DMS114 treated with DMSO at 0.1 percent for 48 hours (cell line): ENCODE measurements around the gene ATP1A1.

ENCODE experiments used
- DNase-seq: peaks from one replicate; lab custom pipeline; 2025; ENCODE audit not compliant: unreplicated experiment; lab: John Stamatoyannopoulos, UW

ATP1A1 gene

DNA sequence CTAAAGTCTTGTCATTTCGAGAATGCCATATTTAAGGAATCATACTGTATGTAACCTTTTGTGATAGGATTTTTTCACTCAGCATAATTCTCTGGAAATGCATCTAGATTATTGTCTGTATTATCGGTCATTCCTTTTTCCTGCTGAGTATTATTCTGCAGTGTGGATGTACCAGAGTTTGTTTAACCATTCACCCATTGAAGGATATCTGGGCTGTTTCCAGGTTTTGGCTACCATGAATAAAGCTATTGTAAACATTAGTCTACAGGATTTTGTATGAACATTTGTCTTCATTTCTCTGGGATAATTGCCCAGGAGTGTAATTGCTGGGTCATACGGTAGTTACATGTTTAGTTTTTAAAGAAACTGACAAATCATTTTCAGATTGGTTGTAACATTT, 61.8 kb downstream of the ATP1A1 start:
- DNase-seq, result no peak

DNA sequence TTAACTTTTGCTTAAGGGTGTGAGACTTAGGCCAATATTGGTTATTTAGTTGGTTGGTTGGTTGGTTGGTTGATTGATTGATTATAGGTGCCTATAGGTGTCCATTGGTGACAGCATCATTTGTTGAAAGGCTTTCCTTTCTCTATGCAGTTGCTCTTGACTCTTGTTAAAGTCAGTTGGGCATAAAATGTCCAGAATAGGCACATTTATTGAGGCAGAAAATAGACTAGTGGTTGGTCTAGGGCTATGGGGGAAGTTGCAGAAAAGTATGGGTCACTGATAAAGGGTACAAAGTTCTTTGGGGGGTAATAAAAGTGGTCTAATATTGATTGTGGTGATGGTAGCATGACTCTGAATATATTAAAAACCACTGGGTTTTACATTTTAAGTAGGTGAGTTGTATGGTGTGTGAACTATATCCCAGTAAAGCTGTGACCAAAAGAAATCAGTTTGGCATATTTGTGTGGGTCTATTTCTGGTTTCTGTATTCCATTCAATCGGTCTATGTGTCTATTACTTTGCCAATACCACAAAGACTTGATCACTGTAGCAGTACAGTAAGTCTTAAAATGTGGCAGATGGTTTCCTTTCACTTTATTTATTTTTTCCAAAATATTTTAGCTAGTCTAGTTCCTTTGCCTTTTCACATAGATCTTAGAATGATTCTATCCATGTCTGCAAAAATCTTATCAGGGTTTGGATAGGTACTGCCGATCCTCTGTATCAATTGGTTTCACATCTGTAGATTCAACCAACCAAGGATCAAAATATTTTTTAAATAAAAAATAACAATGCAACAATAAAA, 63.0 kb downstream of the ATP1A1 start:
- no peak for DNase-seq

DNA sequence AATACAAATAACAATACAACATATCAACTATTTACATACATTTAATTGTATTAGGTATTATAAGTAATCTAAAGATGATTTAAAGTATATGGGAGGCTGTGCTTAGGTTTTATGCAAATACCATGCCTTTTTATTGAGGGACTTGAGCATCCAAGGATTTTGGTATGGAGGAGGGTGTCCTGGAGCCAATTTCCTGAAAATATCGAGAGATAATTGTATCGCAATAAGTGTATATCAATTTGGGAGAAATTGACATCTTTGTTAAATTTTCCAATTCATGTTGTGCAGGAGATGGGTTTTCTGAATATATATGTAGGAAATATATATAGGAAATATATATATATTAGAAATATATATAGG, 63.5 kb downstream of the ATP1A1 start:
- no peak for DNase-seq

DNA sequence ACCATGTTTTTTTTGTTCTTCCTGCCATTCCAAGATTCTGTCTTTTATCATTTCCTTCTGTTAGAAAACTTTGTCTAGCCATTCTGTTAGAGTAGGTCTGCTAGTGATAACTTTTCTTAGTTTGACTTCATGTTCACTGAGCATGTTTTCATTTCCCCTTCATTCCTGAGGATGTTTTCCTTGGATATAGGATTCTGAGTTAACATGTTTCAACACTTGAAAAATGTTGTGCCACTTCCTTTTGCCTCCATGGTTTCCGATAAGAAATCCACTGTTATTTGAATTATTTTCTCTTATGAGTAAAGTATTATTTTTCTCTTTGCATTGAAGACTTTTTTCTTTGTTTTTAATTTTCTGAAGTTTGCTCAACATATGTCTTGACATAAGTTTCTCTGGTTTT, 66.7 kb downstream of the ATP1A1 start:
- DNase-seq, result no peak

DNA sequence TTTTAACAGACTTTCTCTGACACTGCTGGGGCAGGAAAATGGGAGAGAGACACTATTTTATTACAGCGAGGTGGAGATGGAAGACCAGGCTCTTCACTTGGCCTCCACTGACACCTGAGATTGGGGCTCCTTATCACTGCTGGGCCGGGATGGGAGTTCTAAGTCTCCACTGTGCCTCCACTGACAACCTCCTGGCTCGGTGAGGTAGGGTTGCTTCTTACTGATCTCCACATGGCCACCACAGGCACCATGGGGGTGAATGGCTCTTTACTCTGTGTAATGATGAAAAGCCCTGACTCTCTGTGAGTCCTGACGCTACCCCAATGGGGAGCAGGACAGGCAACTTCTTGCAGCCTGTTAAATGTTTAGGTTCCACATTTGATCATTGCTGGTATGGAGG, 67.7 kb downstream of the ATP1A1 start:
- DNase-seq, result no peak

DNA sequence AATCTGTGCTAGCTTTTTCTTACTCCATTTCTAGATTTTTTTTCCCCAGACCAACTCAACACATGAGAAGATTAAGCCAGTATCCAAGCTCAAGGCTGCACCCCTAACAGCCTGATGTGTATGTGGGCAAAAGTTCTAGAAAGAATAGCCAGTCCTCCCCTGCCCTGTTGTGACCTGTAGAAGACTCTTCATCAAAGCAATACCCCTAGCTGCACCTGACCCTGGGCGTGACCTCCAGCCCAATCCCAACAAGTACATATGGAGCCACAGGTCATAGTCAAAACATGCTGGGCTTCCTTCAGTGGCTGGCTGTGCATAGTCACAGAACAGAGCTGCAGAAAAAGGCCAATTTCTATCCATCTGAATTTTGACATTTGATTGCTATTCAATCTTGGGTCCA, 72.5 kb downstream of the ATP1A1 start:
- DNase-seq, result no peak

DNA sequence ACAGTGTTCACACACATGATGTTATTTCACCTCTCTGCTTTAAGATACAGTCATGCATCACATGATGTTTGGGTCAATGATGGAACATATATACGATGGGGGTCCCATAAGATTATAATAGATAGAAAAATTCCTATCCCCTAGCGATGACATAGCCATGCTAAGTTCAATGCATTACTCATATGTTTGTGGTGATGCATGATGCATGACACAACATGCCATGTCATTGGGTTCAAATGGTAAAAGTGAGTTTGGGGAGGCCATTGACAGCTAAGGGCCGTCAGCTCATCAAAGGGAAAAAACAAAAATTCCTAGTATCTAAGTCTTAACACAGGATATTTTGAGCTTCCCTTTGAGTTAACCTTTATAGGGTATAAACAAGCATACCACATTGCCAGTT, 73.6 kb downstream of the ATP1A1 start:
- DNase-seq, result no peak

DNA sequence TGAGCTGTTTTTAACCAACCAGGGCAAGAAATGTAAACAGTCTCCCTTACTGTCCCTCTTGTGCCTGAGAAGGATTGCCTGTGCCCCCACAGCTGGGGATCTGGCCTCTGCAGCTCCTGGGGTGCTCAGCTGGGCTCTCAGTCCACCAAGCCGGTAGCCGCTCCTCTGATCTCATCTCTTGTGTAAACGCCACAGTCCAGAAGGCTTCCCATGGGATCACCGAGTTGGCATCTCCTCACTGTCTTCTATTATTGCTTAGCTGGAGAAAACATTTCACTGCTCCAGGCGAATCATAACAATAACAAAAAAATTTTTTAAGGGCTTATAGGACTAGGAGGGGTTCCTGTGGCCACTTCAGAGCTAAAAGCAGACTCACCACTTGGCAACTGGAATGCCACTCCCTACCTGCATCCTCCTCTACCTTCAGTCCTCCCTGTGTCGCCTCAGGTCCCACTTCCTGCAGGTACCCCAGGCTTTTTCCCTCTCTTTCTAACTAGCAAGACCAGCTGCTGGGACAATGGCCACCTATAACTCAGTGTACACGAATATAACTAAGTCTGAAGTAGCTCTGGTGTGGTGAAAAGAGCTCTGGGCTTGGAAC, 75.8 kb downstream of the ATP1A1 start:
- no peak for DNase-seq

DNA sequence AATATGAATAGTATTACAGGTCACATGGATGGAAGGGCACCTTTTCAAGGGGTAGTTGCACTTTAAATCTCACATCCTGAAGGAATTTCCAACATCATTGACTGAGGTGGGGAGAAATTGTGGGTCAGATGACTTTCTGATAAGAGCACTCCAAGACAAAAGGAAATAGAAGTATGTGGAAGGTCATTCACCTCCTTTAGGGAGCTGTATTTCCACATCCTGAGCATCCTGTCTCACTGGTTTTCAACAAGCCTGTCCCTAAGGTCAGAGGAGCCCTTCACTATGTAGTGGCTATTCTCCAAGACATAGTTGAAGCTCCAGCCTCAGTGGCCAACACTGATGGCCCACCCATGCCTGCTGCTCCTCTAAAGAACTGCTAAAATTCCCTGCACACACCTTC, 76.5 kb downstream of the ATP1A1 start:
- DNase-seq, result no peak

DNA sequence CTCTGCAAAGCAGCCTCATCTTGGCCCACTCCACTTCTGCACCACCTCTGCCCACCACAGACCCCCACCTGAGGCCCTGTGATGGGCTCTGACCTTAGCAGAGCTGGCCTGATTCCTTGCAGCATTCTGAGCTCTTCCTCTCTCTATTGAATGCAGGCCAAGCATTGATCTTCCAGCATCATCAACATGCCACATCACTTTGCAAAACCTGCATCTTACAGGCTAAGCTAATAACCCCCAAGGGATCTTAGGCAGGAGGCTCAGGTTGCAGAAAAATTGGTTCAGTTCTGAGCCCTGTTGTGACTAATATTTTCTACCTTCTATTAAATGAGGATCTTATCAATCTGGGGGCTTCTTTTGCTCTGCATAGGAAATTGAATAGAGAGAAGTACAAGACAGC, 78.7 kb downstream of the ATP1A1 start:
- no peak for DNase-seq

DNA sequence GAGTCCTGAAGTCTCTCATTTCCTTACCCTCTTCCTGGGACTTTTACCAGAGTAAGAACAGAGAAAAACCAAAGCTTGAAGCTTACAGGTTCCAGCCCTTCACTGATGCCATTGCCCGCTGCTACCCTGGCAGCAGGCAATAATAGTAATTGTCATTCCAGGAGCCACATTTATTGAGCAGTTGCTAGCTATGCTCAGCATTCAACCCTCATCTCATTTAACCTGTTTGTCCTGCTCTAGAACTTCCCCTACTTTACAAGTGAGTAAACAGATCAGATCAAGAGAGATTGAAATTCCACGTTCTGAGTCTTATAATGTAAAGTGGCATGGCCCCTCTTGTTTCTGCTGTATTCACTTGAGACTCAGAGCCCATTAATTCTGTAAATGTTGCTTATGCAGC, 80.4 kb downstream of the ATP1A1 start:
- no peak for DNase-seq

DNA sequence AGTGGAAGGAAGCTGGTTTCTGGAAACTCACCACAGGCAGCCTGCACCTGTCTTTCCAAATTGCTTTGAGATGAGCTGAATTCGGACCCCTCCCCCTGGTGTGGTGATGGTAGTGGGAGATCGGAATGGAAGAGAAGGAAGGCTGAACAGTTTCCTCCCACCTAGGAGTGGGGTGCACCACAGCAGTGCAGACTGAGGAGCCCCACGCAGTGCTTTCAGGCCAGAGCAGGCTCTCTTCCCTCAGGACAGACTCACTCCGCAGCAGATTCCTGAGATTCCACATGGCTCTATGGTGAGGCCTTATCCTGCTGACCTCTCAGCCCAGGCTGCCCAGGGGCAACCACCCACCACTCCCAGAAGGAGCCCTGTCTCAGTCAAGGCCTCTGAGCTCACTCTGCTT, 80.9 kb downstream of the ATP1A1 start:
- no peak for DNase-seq
